GM12864 (cell line): ENCODE data around the gene MRPS23.

Experiments used
- DNase-seq: peaks from one replicate; pipeline ENCODE4 v3.0.0-alpha.2; 2011; ENCODE audit warnings: low read depth
- H3K4me3 ChIP-seq: 2 replicates; pipeline ENCODE4 v1.5.1; 2011; ENCODE audit warnings: mild to moderate bottlenecking, low read depth, low read length, control low read depth
- CTCF ChIP-seq: IDR thresholded peaks from 2 replicates; pipeline ENCODE4 v1.5.1; 2011; ENCODE audit warnings: low read depth, mild to moderate bottlenecking, moderate library complexity, low read length, control low read depth, inconsistent platforms; ENCODE audit errors: missing control alignments

The MRPS23 gene

GRCh38 chr17:57861790-57862693 lies 12.2 kb upstream of the MRPS23 start:
- H3K4me3 ChIP-seq, result no peak overlapping the region; the same call in 1 of the 2 replicates
- DNase-seq, result no peak
- no peak for TF ChIP-seq CTCF

- TF ChIP-seq CTCF, result no peak
- DNase-seq, result no peak
Observed at GRCh38 chr17:57861000-57861789, 11.4 kb upstream of the MRPS23 start.

GRCh38 chr17:57860414-57860999 lies 10.7 kb upstream of the MRPS23 start:
- TF ChIP-seq CTCF, result no peak
- no peak overlapping the region for H3K4me3 ChIP-seq
- DNase-seq, result no peak

More at GRCh38 chr17:57861000-57861789, 11.4 kb upstream of the MRPS23 start:
- H3K4me3 ChIP-seq, result no peak overlapping the region; the same call in 1 of the 2 replicates

GRCh38 chr17:57859601-57860413 lies 10.0 kb upstream of the MRPS23 start:
- DNase-seq, result no peak
- no peak for TF ChIP-seq CTCF
- H3K4me3 ChIP-seq, result no peak overlapping the region

- no peak for TF ChIP-seq CTCF
- DNase-seq, result no peak
- no peak overlapping the region for H3K4me3 ChIP-seq
Observed at GRCh38 chr17:57858838-57859237, 9.0 kb upstream of the MRPS23 start.

GRCh38 chr17:57856792-57857620 lies 7.2 kb upstream of the MRPS23 start:
- no peak for TF ChIP-seq CTCF
- no peak for DNase-seq
- no peak overlapping the region for H3K4me3 ChIP-seq
